ENCODE data around the gene MTIF2.
"Not testable (repeated sequence)": the region's sequence is repeated elsewhere in the genome, so short reads cannot be mapped to it uniquely, and the experiment has no call there.

MTIF2 gene

GRCh38 chr2:55279859-55280424, 10.9 kb upstream of the MTIF2 start:
- H3K27ac ChIP-seq (ENCODE audit: low read depth, low read length) = peak overlapping the region; percentile 95
- H3K36me3 ChIP-seq (ENCODE audit: control insufficient read depth, insufficient read depth, low read length); H3K27me3 ChIP-seq (ENCODE audit: control insufficient read depth, insufficient read depth, low read length); H3K9me3 ChIP-seq (ENCODE audit: control insufficient read depth, insufficient read depth, low read depth, low read length): not testable (repeated sequence)
- peak overlapping the region; percentile 95 for H3K9ac ChIP-seq (ENCODE audit: low read length)
- peak overlapping the region; percentile 48 for H3K4me3 ChIP-seq (ENCODE audit: low read depth, low read length)
- peaks cover 45% of the 10 kb centered on the region for H3K4me1 ChIP-seq (ENCODE audit: control insufficient read depth, insufficient read depth, low read length)

- peak overlapping the region; percentile 61 for H3K9ac ChIP-seq (ENCODE audit: low read length)
- H3K4me3 ChIP-seq (ENCODE audit: low read depth, low read length) = peak overlapping the region; percentile 48
- not testable (repeated sequence) for H3K36me3 ChIP-seq (ENCODE audit: control insufficient read depth, insufficient read depth, low read length); H3K27me3 ChIP-seq (ENCODE audit: control insufficient read depth, insufficient read depth, low read length); H3K9me3 ChIP-seq (ENCODE audit: control insufficient read depth, insufficient read depth, low read depth, low read length)
- peak overlapping the region; percentile 85 for H3K27ac ChIP-seq (ENCODE audit: low read depth, low read length)
- H3K4me1 ChIP-seq (ENCODE audit: control insufficient read depth, insufficient read depth, low read length) = peaks cover 45% of the 10 kb centered on the region
Observed at GRCh38 chr2:55279214-55279835, 10.3 kb upstream of the MTIF2 start.

GRCh38 chr2:55277310-55277709, 8.3 kb upstream of the MTIF2 start:
- Histone ChIP-seq H3K9me3 (ENCODE audit: control insufficient read depth, insufficient read depth, low read depth, low read length) (no peaks in the 10 kb centered on the region), H3K9ac (ENCODE audit: low read length) (no peak overlapping the region), H3K4me1 (ENCODE audit: control insufficient read depth, insufficient read depth, low read length) (peaks cover 32% of the 10 kb centered on the region), H3K4me3 (ENCODE audit: low read depth, low read length) (no peak overlapping the region), H3K27me3 (ENCODE audit: control insufficient read depth, insufficient read depth, low read length) (no peaks in the 10 kb centered on the region), H3K27ac (ENCODE audit: low read depth, low read length) (0 out of 2 replicates have a peak overlapping the region, but pooled peaks have one; percentile 85), H3K36me3 (ENCODE audit: control insufficient read depth, insufficient read depth, low read length) (no peaks in the 10 kb centered on the region)

- H3K4me1 ChIP-seq (ENCODE audit: control insufficient read depth, insufficient read depth, low read length) = peaks cover 15% of the 10 kb centered on the region
- not testable (repeated sequence) for H3K36me3 ChIP-seq (ENCODE audit: control insufficient read depth, insufficient read depth, low read length); H3K9ac ChIP-seq (ENCODE audit: low read length); H3K27ac ChIP-seq (ENCODE audit: low read depth, low read length); H3K27me3 ChIP-seq (ENCODE audit: control insufficient read depth, insufficient read depth, low read length); H3K9me3 ChIP-seq (ENCODE audit: control insufficient read depth, insufficient read depth, low read depth, low read length); H3K4me3 ChIP-seq (ENCODE audit: low read depth, low read length)
Observed at GRCh38 chr2:55274346-55274745, 5.3 kb upstream of the MTIF2 start.

GRCh38 chr2:55269645-55269990, 587 bp upstream of the MTIF2 start:
- peaks cover 17% of the 10 kb centered on the region for H3K36me3 ChIP-seq (ENCODE audit: control insufficient read depth, insufficient read depth, low read length)
- H3K9ac ChIP-seq (ENCODE audit: low read length) = peak overlapping the region; percentile 81
- peak overlapping the region; percentile 29; the same call in 1 of the 2 replicates for H3K27ac ChIP-seq (ENCODE audit: low read depth, low read length)
- peaks cover 8% of the 10 kb centered on the region for H3K4me1 ChIP-seq (ENCODE audit: control insufficient read depth, insufficient read depth, low read length)
- no peaks in the 10 kb centered on the region for H3K27me3 ChIP-seq (ENCODE audit: control insufficient read depth, insufficient read depth, low read length)
- no peaks in the 10 kb centered on the region for H3K9me3 ChIP-seq (ENCODE audit: control insufficient read depth, insufficient read depth, low read depth, low read length)
- H3K4me3 ChIP-seq (ENCODE audit: low read depth, low read length) = peak overlapping the region; percentile 82

- H3K4me1 ChIP-seq (ENCODE audit: control insufficient read depth, insufficient read depth, low read length) = peaks cover 8% of the 10 kb centered on the region
- H3K4me3 ChIP-seq (ENCODE audit: low read depth, low read length) = peak overlapping the region; percentile 82
- no peaks in the 10 kb centered on the region for H3K9me3 ChIP-seq (ENCODE audit: control insufficient read depth, insufficient read depth, low read depth, low read length)
- H3K9ac ChIP-seq (ENCODE audit: low read length) = peak overlapping the region; percentile 81
- peaks cover 29% of the 10 kb centered on the region for H3K36me3 ChIP-seq (ENCODE audit: control insufficient read depth, insufficient read depth, low read length)
- no peaks in the 10 kb centered on the region for H3K27me3 ChIP-seq (ENCODE audit: control insufficient read depth, insufficient read depth, low read length)
- H3K27ac ChIP-seq (ENCODE audit: low read depth, low read length) = peak overlapping the region; percentile 0; the same call in 1 of the 2 replicates
Observed at GRCh38 chr2:55268288-55268906, 634 bp downstream of the MTIF2 start.

GRCh38 chr2:55259586-55259985, 9.4 kb downstream of the MTIF2 start:
- not testable (repeated sequence) for H3K4me3 ChIP-seq (ENCODE audit: low read depth, low read length); H3K27ac ChIP-seq (ENCODE audit: low read depth, low read length); H3K9ac ChIP-seq (ENCODE audit: low read length); H3K9me3 ChIP-seq (ENCODE audit: control insufficient read depth, insufficient read depth, low read depth, low read length); H3K4me1 ChIP-seq (ENCODE audit: control insufficient read depth, insufficient read depth, low read length); H3K27me3 ChIP-seq (ENCODE audit: control insufficient read depth, insufficient read depth, low read length)
- peaks cover 52% of the 10 kb centered on the region for H3K36me3 ChIP-seq (ENCODE audit: control insufficient read depth, insufficient read depth, low read length)

DNA sequence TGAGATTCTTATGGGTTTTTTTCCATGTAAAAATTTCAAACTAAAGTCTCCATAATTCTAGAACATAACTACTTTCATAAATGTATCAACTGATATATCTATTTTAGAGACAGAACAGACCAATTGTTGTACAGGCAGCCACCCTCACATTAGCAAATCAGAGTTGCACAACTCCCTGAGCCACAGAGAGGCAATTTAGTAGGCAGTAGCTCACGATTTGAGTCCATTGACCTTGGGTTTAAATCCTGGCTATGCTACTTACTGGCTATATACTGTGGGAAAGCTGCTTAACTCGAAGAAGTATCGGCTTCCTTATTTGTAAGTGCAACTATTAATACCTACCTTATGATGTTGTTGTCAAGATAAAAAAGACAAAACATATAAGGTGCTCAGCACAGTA, 16.2 kb downstream of the MTIF2 start:
- Histone ChIP-seq H3K9ac (ENCODE audit: low read length) (no peak overlapping the region), H3K9me3 (ENCODE audit: control insufficient read depth, insufficient read depth, low read depth, low read length) (no peaks in the 10 kb centered on the region), H3K27me3 (ENCODE audit: control insufficient read depth, insufficient read depth, low read length) (no peaks in the 10 kb centered on the region), H3K4me1 (ENCODE audit: control insufficient read depth, insufficient read depth, low read length) (no peaks in the 10 kb centered on the region), H3K27ac (ENCODE audit: low read depth, low read length) (no peak overlapping the region), H3K36me3 (ENCODE audit: control insufficient read depth, insufficient read depth, low read length) (peaks cover 64% of the 10 kb centered on the region), H3K4me3 (ENCODE audit: low read depth, low read length) (no peak overlapping the region)

GRCh38 chr2:55247025-55247424, 22.0 kb downstream of the MTIF2 start:
- H3K27ac ChIP-seq (ENCODE audit: low read depth, low read length) = no peak overlapping the region
- H3K9ac ChIP-seq (ENCODE audit: low read length) = peak overlapping the region; percentile 26
- H3K4me1 ChIP-seq (ENCODE audit: control insufficient read depth, insufficient read depth, low read length) = no peaks in the 10 kb centered on the region
- no peak overlapping the region for H3K4me3 ChIP-seq (ENCODE audit: low read depth, low read length)
- H3K27me3 ChIP-seq (ENCODE audit: control insufficient read depth, insufficient read depth, low read length) = no peaks in the 10 kb centered on the region
- H3K36me3 ChIP-seq (ENCODE audit: control insufficient read depth, insufficient read depth, low read length) = peaks cover 82% of the 10 kb centered on the region
- no peaks in the 10 kb centered on the region for H3K9me3 ChIP-seq (ENCODE audit: control insufficient read depth, insufficient read depth, low read depth, low read length)

GRCh38 chr2:55245411-55245810, 23.6 kb downstream of the MTIF2 start:
- Histone ChIP-seq H3K27ac (ENCODE audit: low read depth, low read length) (no peak overlapping the region), H3K4me1 (ENCODE audit: control insufficient read depth, insufficient read depth, low read length) (no peaks in the 10 kb centered on the region), H3K27me3 (ENCODE audit: control insufficient read depth, insufficient read depth, low read length) (no peaks in the 10 kb centered on the region), H3K36me3 (ENCODE audit: control insufficient read depth, insufficient read depth, low read length) (peaks cover 77% of the 10 kb centered on the region), H3K9ac (ENCODE audit: low read length) (no peak overlapping the region), H3K4me3 (ENCODE audit: low read depth, low read length) (no peak overlapping the region), H3K9me3 (ENCODE audit: control insufficient read depth, insufficient read depth, low read depth, low read length) (no peaks in the 10 kb centered on the region)

DNA sequence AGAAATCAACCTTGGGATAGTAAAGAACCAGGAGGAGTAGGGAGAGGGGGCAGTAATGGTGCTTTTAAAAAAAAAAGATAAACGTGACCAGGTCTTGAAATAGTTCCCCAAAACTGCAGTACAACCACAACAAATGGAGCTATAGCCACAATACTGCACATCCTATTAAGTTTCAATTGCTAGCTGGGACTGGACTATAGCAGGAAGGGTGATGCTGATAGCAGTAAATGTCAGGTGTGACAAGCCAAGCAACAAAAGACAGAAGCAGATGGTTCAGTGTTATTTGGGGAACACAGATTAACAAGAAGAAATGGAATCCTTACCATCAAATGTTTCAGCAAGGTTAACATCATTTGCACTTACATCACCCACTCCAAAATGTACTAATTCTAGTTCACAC, 26.4 kb downstream of the MTIF2 start:
- H3K27me3 ChIP-seq (ENCODE audit: control insufficient read depth, insufficient read depth, low read length) = no peaks in the 10 kb centered on the region
- no peaks in the 10 kb centered on the region for H3K4me1 ChIP-seq (ENCODE audit: control insufficient read depth, insufficient read depth, low read length)
- peaks cover 66% of the 10 kb centered on the region for H3K36me3 ChIP-seq (ENCODE audit: control insufficient read depth, insufficient read depth, low read length)
- no peak overlapping the region for H3K9ac ChIP-seq (ENCODE audit: low read length)
- H3K27ac ChIP-seq (ENCODE audit: low read depth, low read length) = no peak overlapping the region
- no peak overlapping the region for H3K4me3 ChIP-seq (ENCODE audit: low read depth, low read length)
- H3K9me3 ChIP-seq (ENCODE audit: control insufficient read depth, insufficient read depth, low read depth, low read length) = no peaks in the 10 kb centered on the region
